ENCODE data around the gene DIAPH3.
A peak's percentile ranks its signal among the peaks of the same experiment; 100 is the strongest.
"Not testable (repeated sequence)": the region's sequence is repeated elsewhere in the genome, so short reads cannot be mapped to it uniquely, and the experiment has no call there.

Gene DIAPH3

GRCh38 chr13:60091573-60091972 lies 72.2 kb downstream of the DIAPH3 start:
- H3K4me3 ChIP-seq (ENCODE audit: low read depth, low read length): no peak overlapping the region
- in situ Hi-C loops (cut with HindIII; ENCODE audit: low sequenced_read_pairs): no loop called here
- TF ChIP-seq, protein P1, sequence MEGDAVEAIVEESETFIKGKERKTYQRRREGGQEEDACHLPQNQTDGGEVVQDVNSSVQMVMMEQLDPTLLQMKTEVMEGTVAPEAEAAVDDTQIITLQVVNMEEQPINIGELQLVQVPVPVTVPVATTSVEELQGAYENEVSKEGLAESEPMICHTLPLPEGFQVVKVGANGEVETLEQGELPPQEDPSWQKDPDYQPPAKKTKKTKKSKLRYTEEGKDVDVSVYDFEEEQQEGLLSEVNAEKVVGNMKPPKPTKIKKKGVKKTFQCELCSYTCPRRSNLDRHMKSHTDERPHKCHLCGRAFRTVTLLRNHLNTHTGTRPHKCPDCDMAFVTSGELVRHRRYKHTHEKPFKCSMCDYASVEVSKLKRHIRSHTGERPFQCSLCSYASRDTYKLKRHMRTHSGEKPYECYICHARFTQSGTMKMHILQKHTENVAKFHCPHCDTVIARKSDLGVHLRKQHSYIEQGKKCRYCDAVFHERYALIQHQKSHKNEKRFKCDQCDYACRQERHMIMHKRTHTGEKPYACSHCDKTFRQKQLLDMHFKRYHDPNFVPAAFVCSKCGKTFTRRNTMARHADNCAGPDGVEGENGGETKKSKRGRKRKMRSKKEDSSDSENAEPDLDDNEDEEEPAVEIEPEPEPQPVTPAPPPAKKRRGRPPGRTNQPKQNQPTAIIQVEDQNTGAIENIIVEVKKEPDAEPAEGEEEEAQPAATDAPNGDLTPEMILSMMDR (IDR thresholded peaks at IDR 0.05; ENCODE audit: low read depth, low read length): peak; percentile 5
- DNase-seq (ENCODE audit: low read depth, low spot score): no peak

DNA sequence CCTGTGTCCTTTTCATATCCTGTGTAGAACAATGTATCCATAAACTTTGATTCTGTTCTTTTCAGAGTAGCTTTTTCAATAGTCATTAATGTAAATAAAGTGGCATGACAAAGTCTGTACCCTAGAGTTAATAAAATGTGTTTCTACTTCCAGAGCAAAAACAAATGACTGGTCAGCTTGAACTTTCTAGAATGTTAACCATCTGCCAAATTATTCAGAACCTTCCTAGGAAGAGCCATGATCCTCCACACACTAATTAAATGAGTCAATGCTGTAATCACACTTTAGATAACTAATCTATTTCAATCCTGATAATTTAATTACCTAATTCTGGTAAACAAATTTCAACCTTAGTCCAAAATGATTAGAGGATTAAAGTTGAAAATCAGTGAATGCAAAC lies 73.2 kb downstream of the DIAPH3 start:
- in situ Hi-C loops (cut with HindIII; ENCODE audit: low sequenced_read_pairs): no loop called here
- DNase-seq (ENCODE audit: low read depth, low spot score): peak; percentile 16
- TF ChIP-seq, protein P1 (IDR thresholded peaks at IDR 0.05; ENCODE audit: low read depth, low read length): no peak
- H3K4me3 ChIP-seq (ENCODE audit: low read depth, low read length): no peak overlapping the region

DNA sequence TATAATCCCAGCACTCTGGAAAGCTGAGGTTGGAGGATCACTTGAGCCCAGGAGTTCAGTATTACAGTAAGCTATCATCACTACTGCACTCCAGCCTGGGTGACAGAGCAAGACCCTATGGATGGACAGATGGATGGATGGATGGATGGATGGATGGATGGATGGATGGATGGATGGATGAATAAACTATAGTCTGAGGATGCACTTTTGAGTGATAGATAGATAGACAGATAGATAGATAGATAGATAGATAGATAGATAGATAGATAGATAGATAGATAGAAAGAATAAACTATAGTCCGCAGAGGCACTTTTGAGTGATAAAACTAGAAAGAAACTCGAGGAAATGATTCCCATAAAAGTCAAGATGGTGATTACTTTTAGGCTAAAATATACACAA lies 79.9 kb downstream of the DIAPH3 start:
- H3K4me3 ChIP-seq (ENCODE audit: low read depth, low read length); DNase-seq (ENCODE audit: low read depth, low spot score); in situ Hi-C loops (cut with HindIII; ENCODE audit: low sequenced_read_pairs): not testable (repeated sequence)

DNA sequence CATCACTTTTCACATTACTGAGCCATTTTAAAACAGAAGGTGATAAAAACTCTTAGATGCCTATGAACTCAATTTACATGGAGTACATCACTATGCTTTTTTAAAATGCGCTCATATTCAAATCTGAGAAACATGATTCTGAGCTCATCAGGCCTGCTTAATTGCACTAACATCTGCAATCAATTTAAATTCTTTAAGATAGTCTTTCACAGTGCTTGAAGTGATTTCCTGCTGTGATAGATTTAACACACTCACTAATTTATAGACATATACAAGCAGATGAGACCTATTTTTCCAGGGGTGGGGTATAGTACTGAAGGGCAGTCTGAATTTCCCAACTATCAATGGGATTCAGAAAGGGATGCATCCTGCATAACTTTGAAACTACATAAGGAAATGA lies 82.9 kb downstream of the DIAPH3 start:
- no peak overlapping the region for H3K4me3 ChIP-seq (ENCODE audit: low read depth, low read length)
- in situ Hi-C loops (cut with HindIII; ENCODE audit: low sequenced_read_pairs): no loop called here
- no peak for DNase-seq (ENCODE audit: low read depth, low spot score)
- TF ChIP-seq, protein P1 (IDR thresholded peaks at IDR 0.05; ENCODE audit: low read depth, low read length): no peak

GRCh38 chr13:60078226-60078625 lies 85.5 kb downstream of the DIAPH3 start:
- in situ Hi-C loops (cut with HindIII; ENCODE audit: low sequenced_read_pairs): no loop called here
- H3K4me3 ChIP-seq (ENCODE audit: low read depth, low read length): no peak overlapping the region
- no peak for DNase-seq (ENCODE audit: low read depth, low spot score)
- TF ChIP-seq, protein P1 (IDR thresholded peaks at IDR 0.05; ENCODE audit: low read depth, low read length): no peak

GRCh38 chr13:60075850-60076249 lies 87.9 kb downstream of the DIAPH3 start:
- TF ChIP-seq, protein P1 (IDR thresholded peaks at IDR 0.05; ENCODE audit: low read depth, low read length): no peak

GRCh38 chr13:60074397-60074796 lies 89.3 kb downstream of the DIAPH3 start:
- TF ChIP-seq, protein P1 (IDR thresholded peaks at IDR 0.05; ENCODE audit: low read depth, low read length): no peak
- DNase-seq (ENCODE audit: low read depth, low spot score): no peak
- H3K4me3 ChIP-seq (ENCODE audit: low read depth, low read length): no peak overlapping the region
- in situ Hi-C loops (cut with HindIII; ENCODE audit: low sequenced_read_pairs): no loop called here

More at GRCh38 chr13:60075850-60076249, 87.9 kb downstream of the DIAPH3 start:
- H3K4me3 ChIP-seq (ENCODE audit: low read depth, low read length): no peak overlapping the region
- in situ Hi-C loops (cut with HindIII; ENCODE audit: low sequenced_read_pairs): no loop called here
- DNase-seq (ENCODE audit: low read depth, low spot score): no peak
